DMS79 treated with DMSO at 0.1 percent for 48 hours (cell line): ENCODE results near the gene HSPA1B.
"Not testable (repeated sequence)": the region's sequence is repeated elsewhere in the genome, so short reads cannot be mapped to it uniquely, and the experiment has no call there.

Experiments
- DNase-seq: peaks from one replicate; lab custom pipeline; 2025; lab: John Stamatoyannopoulos, UW

HSPA1B gene

DNA sequence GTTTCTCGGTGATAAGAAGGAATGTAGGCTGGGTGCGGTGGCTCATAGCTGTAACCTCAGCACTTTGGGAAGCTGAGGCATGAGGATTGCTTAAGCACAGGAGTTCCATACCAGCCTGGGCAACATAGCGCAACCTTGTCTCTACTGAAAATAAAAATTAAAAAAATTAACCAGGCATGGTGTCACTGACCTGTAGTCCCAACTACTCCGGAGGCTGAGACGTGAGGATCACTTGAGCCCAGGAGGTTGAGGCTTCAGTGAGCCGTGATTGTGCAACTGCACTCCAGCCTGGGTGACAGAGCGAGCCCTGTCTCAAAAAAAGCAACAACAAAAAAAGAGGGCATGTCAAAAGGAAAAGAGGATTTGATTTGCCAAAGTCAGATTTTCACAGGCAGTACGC lies 31.2 kb downstream of the HSPA1B start:
- DNase-seq, result no peak

DNA sequence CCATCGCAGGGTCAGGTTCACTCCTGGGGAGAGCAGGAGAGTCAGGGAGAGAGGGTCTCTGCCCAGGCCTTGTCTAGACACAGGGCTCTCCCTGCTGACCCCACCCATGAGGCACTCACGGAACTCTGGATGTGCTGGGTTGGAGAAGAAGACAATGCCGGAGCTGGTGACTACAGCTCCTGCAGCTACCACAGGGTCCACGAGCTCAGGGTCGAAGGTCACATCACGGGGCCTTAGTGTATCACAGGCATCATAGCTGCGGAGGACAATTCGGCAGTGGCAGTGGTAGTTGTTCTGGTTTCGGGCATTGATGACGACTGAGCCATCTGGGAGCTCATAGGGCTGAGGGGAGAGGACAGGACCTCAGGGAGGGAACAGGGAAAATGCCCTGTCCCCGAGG lies 32.4 kb downstream of the HSPA1B start:
- no peak for DNase-seq

DNA sequence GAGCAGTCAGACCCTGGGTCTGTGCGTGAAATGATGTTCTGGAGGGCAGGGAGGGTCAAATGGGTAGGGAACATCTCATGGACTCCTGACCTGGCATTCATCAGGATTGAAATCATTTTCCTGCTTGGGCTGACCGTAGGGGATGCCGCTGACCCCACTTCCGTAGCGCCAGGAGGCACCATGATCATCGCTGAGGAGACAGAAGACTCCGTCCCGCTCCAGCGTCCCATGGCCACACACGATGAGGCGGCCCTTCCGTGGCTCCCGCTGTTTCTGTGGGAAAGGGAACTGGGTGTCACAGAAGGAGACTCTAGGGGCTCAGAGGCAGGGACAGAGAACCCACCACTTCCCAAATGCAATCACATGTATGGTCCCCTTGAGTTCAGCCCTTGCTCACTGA lies 32.8 kb downstream of the HSPA1B start:
- no peak for DNase-seq

DNA sequence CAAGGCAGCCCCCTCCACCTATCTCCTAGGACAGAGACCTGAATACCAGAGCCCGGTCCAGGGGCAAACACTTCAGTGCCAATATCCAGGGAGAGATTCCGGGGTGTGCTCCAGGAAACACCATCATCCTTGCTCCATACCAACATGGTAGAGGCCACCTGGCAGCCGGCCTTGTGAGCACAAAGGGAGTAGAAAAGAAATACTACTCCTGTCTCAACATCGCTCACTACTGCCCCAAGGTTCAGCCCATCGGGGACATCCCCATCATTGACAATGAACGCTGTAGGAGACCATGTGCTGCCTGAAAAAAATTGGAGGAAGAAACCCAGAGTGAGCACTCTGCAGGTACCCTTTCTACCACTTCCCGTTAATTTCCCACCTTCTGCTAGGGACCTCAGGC lies 33.6 kb downstream of the HSPA1B start:
- DNase-seq, result no peak

DNA sequence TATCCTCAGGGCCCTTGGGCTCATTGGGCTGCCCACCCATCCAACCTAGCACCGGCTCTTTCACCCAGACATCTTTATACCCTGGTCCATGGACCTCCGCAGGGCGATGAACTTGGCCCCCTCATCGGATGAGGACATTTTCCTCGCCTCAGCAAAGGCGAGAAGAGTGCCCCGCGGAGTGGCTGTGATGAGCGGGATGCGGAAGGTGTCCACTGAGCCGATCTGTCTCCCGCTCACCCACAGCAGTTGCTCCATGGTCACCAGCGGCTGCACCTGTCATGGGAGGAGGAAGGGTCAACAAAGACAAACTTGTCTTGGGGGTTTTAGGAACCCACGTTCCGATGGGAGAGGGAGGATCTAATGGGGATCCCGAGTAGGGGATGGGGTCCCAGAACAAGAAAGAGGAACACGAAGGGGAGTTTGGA lies 34.4 kb downstream of the HSPA1B start:
- no peak for DNase-seq

DNA sequence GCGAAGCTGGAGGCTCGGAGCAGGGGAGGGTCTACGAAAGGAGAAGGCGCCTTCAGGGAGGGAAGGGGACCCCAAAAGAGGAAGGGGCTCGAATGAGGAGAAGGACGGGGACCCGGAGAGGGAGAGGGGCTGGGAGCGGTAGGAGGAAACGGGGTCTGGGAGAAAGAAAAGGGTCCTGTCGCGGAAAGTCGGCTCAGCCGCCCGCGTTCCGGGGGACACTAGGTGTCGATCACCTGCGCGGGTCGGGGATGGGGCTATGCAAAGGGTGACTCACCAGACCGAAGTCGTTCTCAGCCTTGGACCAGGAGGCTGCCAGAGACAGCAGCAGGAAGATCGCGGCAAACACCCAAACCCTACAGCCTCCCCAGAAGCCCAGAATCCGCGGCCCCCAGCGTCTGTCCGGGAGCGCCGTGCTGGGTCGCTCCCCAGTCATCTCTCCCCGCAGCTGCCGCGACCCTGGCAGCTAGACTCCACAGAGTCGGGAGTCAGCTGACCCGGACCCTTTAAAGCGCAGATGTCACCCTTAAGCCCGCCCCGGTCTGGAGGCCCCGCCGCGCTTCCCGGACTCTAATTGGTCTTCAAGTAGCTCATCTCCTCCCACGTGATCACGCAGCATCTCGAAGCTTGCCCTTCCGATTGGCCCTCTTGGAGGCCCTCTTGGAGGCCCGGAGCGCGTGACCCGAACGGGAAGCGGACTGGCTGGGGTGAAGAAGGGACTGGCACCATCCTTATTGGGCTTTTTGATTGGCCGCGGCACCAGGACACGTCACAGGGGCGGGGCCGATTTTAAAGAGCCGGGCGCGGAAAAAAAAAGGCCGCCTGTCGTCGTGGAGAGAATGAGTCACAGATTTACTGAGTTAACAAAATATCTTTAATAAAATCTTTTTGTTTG lies 35.1 kb downstream of the HSPA1B start, which contains the start of gene NEU1:
NEU1 (minus strand) TSS at position 478 of the 892 bp plus-strand sequence; CDS start at position 433, 45 bp downstream.
- peak; percentile 98 for DNase-seq

DNA sequence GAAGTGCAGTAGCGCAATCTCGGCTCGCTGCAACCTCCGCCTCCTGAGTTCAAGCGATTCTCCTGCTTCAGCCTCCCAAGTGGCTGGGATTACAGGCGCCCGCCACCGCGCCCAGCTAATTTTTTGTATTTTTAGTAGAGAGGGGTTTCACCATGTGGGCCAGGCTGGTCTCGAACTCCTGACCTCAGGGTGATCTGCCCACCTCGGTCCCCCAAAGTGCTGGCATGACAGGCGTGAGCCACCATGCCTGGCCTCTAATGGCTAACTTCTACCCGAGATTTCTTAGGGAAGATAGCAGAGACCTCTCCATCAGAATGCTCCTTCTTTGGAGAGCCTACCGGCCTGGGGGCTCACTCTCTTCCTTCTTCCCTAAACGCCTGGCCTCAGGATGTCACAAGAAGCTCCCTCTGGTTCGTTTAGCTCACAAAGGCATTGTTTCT lies 36.6 kb downstream of the HSPA1B start:
- DNase-seq, result not testable (repeated sequence)

DNA sequence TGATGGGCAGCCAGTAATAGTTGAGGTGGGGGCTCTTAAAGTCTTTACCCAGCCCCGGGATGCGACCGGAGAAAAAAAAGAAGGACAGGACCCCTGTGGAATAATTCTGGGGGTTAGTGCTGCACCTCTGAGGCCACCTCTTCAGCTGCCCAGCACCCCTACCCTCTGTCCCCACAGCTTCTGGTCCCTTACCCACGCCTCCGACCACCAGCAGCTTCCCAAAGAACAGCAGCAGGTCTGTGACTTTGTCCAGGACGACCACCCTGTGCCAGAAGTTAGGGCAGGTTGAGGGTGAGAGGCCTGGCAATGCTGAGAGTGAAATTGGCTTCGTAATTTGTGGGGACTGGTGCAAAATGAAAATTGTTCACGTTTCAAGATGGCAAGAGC lies 37.3 kb downstream of the HSPA1B start:
- no peak for DNase-seq

DNA sequence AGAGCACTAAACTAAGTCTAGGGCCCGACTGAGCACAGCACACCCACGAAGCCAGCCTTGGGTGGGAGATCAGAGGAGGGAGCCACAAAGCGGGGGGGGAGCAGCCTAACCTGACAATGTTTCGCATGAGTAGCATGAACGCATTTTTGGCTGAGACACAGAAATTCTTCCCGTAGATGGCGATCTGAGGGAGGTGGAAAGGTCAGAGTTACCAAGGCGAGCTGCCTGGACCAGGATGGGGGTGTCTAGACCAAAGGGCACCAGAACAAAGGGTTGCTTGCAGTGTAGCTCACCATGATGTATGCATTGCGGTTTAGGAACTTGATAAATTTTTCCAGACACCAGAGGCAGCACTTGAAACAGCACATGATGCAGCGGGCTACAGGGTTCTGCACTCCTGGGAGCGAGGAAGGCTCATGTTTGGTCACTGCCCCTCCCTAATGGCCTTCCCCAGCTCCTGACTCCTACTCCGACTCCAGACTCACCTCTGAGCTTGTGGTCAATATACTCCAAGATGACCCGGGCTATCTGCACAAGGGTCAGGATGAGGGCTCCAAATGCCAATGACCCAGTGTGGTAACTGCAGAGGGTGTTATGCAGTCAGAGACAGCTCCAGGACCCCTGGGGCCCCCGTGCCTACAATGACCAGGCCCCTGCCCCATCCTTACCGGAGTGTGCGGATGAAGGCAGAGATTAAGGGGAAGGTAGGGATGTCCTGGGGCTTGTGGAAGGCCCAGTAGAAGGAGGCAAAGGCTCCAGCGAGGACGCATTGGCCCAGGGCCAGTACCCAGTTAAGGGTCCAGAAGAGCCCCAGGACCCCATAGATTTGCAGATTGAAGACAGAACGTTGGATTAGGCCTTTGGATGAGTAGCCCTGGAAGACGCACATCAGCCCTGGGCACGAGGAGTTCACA lies 37.9 kb downstream of the HSPA1B start:
- DNase-seq, result no peak

DNA sequence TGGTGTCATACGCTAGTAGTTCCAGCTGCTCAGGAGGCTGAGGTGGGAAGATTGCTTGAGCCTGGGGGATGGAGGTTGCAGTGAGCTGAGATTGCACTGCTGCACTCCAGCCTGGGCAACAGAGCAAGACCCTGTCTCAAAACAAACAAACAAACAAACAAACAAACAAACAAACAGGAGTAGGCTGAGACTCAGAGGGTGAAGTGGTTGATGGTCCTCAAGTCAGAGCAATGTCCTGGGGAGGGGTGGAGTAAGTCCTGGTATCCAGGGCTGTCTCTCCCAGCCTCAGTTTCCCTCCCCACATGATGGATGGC lies 41.1 kb downstream of the HSPA1B start:
- DNase-seq, result not testable (repeated sequence)

DNA sequence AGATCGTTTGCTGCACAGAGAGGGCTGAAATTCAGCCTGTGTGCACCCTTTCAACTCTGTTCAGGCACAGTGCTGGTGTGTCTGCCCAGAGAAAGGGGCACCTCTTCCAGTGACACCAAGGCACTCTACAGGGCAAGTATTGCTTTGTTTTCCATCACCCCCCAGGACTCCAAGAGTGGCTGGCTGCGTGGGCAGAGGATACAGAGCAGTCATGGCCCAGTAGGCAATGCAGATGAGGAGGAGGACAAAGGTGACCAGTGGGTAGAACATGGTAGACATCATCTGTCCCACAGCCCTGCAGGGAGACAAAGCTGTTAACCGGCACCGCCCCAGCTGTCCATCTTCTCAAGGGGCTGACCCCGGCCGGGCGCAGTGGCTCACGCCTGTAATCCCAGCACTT lies 41.8 kb downstream of the HSPA1B start:
- DNase-seq, result no peak

DNA sequence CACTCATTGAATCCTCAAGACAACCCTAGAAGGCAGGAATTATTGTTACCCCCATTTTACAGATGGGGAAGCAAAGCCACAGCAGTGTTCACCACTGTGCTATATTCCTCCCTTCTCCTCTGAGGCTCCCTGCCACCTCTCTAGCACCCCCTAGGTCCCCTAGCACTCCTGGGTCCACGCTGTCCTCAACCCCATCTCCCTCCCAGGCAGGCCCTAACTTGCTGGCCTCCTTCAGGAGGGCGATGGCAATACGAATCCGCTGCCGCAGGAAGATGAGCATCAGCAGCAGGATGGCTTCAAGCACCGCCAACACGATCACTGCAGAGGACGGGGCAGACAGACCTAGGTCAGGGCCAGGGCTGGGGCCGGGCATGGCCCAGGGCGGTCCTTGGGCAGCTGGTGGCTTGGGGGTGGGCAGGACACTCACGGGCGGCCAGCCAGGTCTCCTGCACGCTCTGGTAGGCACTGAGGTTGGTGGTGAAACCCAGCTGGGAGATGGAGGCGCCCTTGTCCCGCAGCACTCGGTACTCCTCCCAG lies 42.9 kb downstream of the HSPA1B start:
- no peak for DNase-seq

DNA sequence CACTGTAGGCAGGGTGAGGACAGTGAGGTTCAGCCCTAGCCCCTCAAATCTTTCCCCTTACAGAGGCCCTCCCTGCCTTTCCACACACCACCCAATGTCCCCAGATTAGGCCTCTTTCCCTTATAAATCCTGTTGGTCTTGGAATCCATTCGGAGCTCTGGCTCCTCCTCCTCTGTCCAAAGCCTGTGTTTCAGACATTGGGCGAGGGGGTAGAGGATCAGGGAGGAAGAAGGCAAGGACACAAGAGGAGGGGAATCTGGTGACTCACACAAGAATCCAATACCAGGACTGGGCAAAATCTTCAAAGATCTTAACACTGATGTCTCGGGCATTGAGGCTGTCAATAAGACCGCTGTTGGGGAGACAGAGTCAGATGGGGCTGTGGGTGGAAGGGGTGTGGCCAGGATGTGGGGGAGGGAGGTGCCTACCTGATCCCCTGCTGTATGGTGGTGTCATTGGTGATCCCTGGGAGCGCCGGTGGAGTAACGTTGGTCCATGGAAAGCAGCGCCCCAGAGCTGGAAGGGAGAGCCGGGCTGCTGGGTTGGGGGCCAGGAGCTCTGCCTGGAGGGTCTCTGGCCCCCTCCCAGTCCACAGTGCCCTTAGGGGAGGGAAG lies 43.6 kb downstream of the HSPA1B start:
- no peak for DNase-seq

DNA sequence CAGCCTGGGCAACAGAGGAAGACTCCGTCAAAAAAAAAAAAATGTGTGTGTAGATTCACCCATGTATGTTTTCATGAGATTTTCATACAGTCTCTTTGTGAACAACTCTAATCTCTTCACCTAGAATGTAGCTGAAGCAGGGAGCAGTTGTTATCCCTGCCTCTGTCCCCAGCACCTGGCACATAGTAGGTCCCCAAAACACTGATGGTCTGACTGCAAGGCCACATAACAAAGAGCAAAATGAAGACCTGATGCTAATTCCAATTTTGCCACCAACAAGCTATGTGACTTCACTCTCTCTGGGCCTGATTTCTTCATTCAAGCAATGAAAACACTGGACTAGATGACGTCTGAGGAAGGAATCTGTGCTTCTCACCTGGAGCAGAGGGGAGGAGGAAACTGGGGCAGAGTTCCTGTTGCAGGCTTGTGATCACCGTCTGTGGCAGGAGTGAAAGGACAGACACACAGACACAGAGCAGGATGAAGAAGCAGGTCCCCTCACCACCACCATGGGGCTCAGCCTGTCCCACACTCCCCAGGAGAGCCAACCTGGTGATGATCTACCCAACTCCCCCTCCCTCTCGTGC lies 46.6 kb downstream of the HSPA1B start:
- no peak for DNase-seq

DNA sequence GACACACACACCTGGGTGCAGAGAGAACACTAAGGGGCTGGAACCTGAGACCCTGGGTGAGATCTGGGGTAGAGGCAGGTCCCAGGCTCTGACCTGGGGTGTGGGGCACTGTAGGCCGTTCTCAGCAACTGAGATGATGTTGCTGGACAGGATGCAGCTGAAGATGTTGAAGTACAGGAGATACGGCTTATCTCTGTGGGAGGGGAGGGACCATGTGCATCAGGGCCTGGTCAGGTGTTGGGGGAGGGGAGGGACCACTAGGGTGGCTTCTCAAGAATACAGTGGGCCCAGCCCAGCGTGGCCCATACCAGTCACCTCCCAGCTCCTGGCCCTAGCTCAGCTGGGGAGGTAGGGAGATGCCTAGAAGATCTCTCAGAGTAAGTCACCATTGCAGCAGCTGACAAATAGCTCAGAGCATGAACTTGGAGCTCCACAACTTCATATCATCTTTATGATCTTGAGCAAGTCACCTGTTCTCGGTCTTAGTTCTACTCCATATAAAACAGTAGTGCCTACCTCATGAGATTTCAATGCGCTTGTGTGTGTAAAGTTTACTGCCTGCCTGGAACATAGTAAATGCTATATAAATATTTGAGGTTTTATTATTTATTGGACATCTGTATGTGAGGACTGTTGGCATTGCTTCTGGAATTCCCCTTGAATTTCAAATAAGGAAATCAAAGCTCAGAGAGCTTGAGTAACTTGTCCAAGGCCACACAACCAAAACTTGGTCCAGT lies 47.5 kb downstream of the HSPA1B start:
- no peak for DNase-seq

DNA sequence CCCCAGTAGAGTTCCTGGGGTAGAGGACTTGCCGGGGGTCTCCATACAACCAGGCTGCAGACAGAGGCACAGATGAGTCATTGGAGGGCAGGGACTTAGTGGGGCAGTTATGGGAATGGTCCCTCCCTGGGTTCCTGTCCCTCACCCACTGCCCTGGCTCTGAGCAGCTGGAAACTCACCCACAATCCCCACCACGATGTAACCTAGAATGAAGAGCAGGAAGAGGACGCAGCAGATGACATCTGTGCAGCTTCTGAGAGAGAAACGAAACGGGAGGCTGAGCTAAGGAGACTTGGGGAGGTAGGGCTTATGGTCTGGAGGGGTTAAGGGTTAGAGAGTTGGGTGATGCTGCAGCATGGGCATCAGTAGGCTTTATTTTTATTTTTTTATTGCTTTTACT lies 48.3 kb downstream of the HSPA1B start:
- DNase-seq, result no peak

DNA sequence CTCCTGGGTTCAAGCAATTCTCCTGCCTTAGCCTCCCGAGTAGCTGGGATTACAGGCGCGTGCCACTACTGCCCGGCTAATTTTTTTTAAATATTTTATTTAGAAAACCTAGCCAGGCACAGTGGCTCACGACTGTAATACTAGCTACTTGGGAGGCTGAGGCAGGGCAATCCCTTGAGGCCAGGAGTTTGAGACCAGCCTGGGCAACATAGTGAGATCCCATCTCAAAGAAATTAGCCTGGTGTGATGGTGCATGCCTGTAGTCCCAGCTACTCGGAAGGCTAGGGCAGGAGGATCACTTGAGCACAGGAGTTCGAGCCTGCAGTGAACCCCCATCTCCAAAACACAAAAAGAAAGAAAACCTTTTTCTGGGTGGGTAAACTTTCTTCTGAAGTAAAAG lies 48.8 kb downstream of the HSPA1B start:
- no peak for DNase-seq

DNA sequence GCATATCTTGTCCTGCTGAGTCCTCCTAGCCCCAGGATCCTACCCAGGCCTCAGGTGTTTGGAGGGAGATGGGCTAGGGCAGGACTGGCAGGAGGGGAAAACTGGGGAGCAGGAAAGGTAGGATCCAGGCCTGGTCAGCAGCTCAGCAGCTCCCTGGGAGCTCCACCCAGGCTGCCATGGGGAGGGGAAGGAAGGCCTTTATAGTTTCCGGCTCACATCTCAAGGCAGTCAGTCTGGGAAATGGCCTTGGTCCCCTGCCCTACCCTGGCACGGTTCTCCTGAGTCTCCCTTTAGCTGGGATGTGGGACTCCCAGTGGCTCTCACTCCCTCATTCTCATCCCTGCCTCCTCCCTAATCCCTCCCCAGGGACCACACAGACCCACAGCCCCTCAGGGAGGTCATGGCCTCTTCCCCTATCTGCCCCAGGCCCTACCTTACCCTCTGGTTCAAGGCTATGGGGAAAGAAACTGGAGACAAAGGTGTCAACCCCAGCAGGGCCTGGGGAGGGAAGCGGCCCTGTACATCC lies 49.6 kb downstream of the HSPA1B start:
- no peak for DNase-seq

DNA sequence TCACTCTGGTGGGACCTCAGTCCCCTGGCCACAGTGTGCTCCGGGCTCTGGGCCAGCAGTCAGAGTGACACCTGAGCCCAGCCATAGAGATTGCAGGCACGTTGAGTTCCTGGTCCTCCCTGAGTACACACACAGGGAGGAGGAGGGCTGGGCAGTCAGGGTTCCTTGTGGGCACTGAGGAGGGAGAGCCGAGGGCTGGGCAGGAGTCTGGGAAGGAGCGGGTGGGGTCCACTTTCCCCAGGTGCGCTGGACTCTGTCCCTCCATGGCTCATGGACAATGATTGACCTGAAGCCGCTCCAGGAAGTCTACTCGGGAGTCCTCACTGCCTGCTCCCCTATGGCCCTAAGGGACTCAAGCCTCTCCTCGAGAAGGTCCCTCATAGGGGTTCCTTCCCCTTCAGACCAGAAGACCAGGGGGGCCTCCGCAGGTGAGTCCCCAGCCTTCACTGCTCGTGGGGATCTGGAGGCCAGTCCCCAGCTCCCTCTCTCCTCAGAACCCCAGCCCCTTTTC lies 50.2 kb downstream of the HSPA1B start:
- peak; percentile 41 for DNase-seq

DNA sequence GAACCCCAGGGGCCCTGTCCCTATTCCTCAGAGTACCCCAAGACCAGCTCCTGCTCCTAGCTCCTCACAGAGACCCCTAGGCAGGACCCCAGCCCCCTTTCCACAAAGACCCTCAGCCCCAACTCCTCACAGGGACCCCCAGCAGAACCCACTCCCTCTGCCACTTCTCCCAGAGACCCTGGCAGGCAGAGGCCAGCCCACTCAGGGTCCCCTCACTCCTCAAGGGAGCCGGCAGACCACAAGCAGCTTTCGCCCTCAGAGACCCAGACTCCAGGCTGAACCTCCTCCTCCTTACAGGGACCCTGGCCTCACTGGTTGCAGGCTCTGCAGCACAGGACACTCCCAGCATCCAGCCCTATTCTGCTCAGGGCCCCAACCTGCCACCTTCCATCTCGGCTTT lies 50.7 kb downstream of the HSPA1B start:
- no peak for DNase-seq

DNA sequence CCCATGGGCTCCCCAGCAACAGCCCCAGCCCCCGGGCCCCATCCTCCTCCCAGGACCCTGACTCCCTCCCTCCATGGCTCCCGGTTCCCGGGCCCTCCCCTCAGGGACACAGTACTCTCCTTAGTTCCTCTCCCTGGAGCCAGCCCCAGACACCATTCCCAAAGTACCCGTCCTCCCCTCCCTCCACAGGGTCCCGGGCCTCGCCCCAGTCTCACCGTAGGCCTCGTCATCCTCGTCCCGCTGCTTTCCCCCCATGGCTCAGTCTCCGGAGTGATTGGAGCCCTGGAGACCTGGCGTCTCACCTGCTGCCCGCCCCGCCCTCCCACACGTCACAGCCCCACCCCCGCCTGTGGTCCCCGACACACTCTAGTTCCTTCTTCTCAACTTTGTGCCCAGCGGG lies 51.2 kb downstream of the HSPA1B start, which contains the start of gene SLC44A4:
SLC44A4 (minus strand) TSS at position 272 of the 400 bp plus-strand sequence; CDS start at position 255, 17 bp downstream.
- no peak for DNase-seq
